CD14-positive monocyte (primary cell): ENCODE measurements around the gene PARVB. TPM values are rescaled to one million over a fixed set of nuclear protein-coding genes. Genes with fewer than 3 reads are reported as not detected.

Experiments used
- DNase-seq, 3 donors: peaks; one replicate each; pipeline ENCODE4 v3.0.0-alpha.2; 2011 to 2022
- H2AFZ ChIP-seq: 2 replicates; pipeline ENCODE4 v1.6.0; 2012; ENCODE audit warnings: mild to moderate bottlenecking, low read depth, low read length, inconsistent platforms; ENCODE audit not compliant: insufficient read depth, poor library complexity, severe bottlenecking
- H3K27ac ChIP-seq, 2 donors: 1 replicate in 1 of 2; 2 replicates in 1 of 2; pipeline ENCODE4 v1.5.1; 2012 to 2013; ENCODE audit warnings: low read length in 2 of 2, control low read depth in 1 of 2, inconsistent platforms in 1 of 2, low read depth in 1 of 2, mild to moderate bottlenecking in 1 of 2
- H3K27me3 ChIP-seq, 2 donors: one replicate each; pipeline versions ENCODE4 v1.6.0 to v1.6.1; 2011 to 2013; ENCODE audit warnings: low read length in 2 of 2; ENCODE audit not compliant: control insufficient read depth in 2 of 2, insufficient read depth in 2 of 2
- H3K36me3 ChIP-seq, 2 donors: replicated peaks in 1 of 2; 1 replicate in 1 of 2; 2 replicates in 1 of 2; pipeline versions ENCODE4 v1.5.1 to v1.6.1; 2012 to 2013; ENCODE audit warnings: low read length in 2 of 2, control low read depth in 1 of 2, inconsistent platforms in 1 of 2, mild to moderate bottlenecking in 1 of 2; ENCODE audit not compliant: insufficient read depth in 2 of 2, control insufficient read depth in 1 of 2
- H3K4me1 ChIP-seq, 2 donors: 1 replicate in 1 of 2; 2 replicates in 1 of 2; pipeline versions ENCODE4 v1.5.1 to v1.6.1; 2012 to 2013; ENCODE audit warnings: low read length in 2 of 2, control low read depth in 1 of 2, inconsistent platforms in 1 of 2, mild to moderate bottlenecking in 1 of 2, moderate library complexity in 1 of 2; ENCODE audit not compliant: insufficient read depth in 2 of 2, control insufficient read depth in 1 of 2
- H3K4me2 ChIP-seq: replicated peaks from 2 replicates; pipeline ENCODE3; 2012; ENCODE audit warnings: low read length, moderate library complexity, mild to moderate bottlenecking; ENCODE audit not compliant: poor library complexity, severe bottlenecking; ENCODE audit errors: extremely low read depth
- H3K4me3 ChIP-seq, 3 experiments: fragments of 200-600 bp in 1 of 3; sonication (generic) in 1 of 3; replicated peaks in 1 of 3; 1 replicate in 2 of 3; 2 replicates in 1 of 3; pipeline ENCODE4 v1.5.1; 2011 to 2013; ENCODE audit warnings: low read length in 3 of 3, mild to moderate bottlenecking in 3 of 3, control low read depth in 2 of 3, low read depth in 2 of 3, inconsistent platforms in 1 of 3, moderate library complexity in 1 of 3
- H3K79me2 ChIP-seq: 2 replicates; pipeline ENCODE4 v1.6.0; 2012; ENCODE audit warnings: mild to moderate bottlenecking, control low read depth, inconsistent platforms, low read length, moderate library complexity; ENCODE audit not compliant: insufficient read depth
- H3K9ac ChIP-seq: 2 replicates; pipeline ENCODE4 v1.6.0; 2017; ENCODE audit warnings: low read length, mild to moderate bottlenecking; ENCODE audit not compliant: insufficient read depth, poor library complexity, severe bottlenecking
- H3K9me3 ChIP-seq, 2 donors: replicated peaks in 1 of 2; 1 replicate in 1 of 2; 2 replicates in 1 of 2; pipeline versions ENCODE4 v1.5.1 to v1.6.1; 2012 to 2013; ENCODE audit warnings: low read length in 2 of 2, control low read depth in 1 of 2; ENCODE audit not compliant: control insufficient read depth in 1 of 2, insufficient read depth in 1 of 2
- H4K20me1 ChIP-seq: 2 replicates; pipeline ENCODE4 v1.6.0; 2012; ENCODE audit warnings: mild to moderate bottlenecking, low read length, control low read depth, moderate library complexity; ENCODE audit not compliant: insufficient read depth
- H3K27ac Mint-ChIP-seq, 7 donors: one replicate each; pipeline ENCODE4 v1.8.0; 2020; ENCODE audit warnings: mild to moderate bottlenecking in 7 of 7, mixed read lengths in 7 of 7, moderate library complexity in 6 of 7, inconsistent platforms in 2 of 7
- H3K27me3 Mint-ChIP-seq, 3 donors: one replicate each; pipeline ENCODE4 v1.8.0; 2021 to 2022; ENCODE audit warnings: low read depth in 3 of 3, mild to moderate bottlenecking in 3 of 3, mixed read lengths in 3 of 3, moderate library complexity in 3 of 3, inconsistent platforms in 1 of 3
- H3K36me3 Mint-ChIP-seq, 2 donors: one replicate each; pipeline ENCODE4 v1.8.0; 2020; ENCODE audit warnings: mixed read lengths in 2 of 2, inconsistent platforms in 1 of 2, mild to moderate bottlenecking in 1 of 2
- H3K4me1 Mint-ChIP-seq: one replicate; pipeline ENCODE4 v1.8.0; 2020; ENCODE audit warnings: mild to moderate bottlenecking, mixed read lengths
- H3K4me3 Mint-ChIP-seq, 2 donors: one replicate each; pipeline ENCODE4 v1.8.0; 2020; ENCODE audit warnings: mild to moderate bottlenecking in 2 of 2, mixed read lengths in 2 of 2, moderate library complexity in 1 of 2
- H3K9me3 Mint-ChIP-seq, 7 donors: one replicate each; pipeline ENCODE4 v1.8.0; 2020 to 2022; ENCODE audit warnings: mixed read lengths in 7 of 7, mild to moderate bottlenecking in 6 of 7, moderate library complexity in 6 of 7, inconsistent platforms in 2 of 7
- WGBS: methylation state at CpG from one replicate; pipeline ENCODE4 v1.1.5; 2013; ENCODE audit warnings: missing lambda C conversion rate; ENCODE audit not compliant: insufficient coverage; 5-methylcytosine and 5-hydroxymethylcytosine counted together
- intact Hi-C, 2 donors: fragments of 100-400 bp; cut with micrococcal nuclease; formaldehyde crosslinking; loops; one replicate each; pipeline versions ENCODE4 v1.15.0 to v1.15.1; 2023
- polyA plus RNA-seq, 3 donors: library from polyadenylated mRNA; depleted of rRNA in 1 of 3; unstranded in 2 of 3; stranded (reverse) in 1 of 3; fragments of 300-500 nt in 2 of 3; fragments of >200 nt in 1 of 3; fragmentation: Illumina TruSeq in 2 of 3; gene quantifications; 1 replicate in 2 of 3; 2 replicates in 1 of 3; pipeline ENCODE4 v1.2.3, GENCODE V29; 2012 to 2021
- TF ChIP-seq, protein P1 (sequence below): fragments of 200-600 bp; IDR thresholded peaks from one replicate; pipeline ENCODE4 v1.8.0; 2022; ENCODE audit warnings: antibody characterized with exemption, mild to moderate bottlenecking

Gene PARVB
- polyA plus RNA-seq, 3 donors = 13.4 to 38.5 (median 17.9) TPM

DNA sequence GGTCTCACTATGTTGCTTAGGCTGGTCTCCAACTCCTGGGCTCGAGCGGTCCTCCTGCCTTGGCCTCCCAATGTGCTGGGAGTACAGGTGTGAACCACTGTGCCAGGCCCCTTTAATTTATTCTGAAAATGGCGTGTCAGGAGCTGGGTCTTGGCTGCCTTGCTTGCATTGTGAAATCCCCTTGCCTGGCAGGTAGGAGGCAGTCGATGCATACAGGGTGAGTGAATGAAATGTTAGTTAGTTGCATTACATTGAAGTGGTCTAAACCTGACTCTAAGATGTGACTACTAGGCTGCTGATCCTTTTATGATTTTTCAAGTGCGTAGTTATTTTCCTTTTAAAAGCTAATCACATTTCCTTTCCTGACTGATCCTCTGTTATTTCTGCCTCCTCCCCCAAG is 42.9 kb downstream of the PARVB start:
- no peaks in the 10 kb centered on the region for H3K9me3 ChIP-seq
- no peaks in the 10 kb centered on the region for H3K9me3 Mint-ChIP-seq
- H3K4me2 ChIP-seq = no peak overlapping the region
- H3K36me3 ChIP-seq = no peaks in the 10 kb centered on the region
- H3K79me2 ChIP-seq = peaks cover 43% of the 10 kb centered on the region
- peak overlapping the region in 1 of 2 donors; percentile 97 for H3K27ac ChIP-seq
- DNase-seq = no peak
- H3K27ac Mint-ChIP-seq = peak overlapping the region; percentile 98 to 100 (median 100)
- TF ChIP-seq, protein P1, sequence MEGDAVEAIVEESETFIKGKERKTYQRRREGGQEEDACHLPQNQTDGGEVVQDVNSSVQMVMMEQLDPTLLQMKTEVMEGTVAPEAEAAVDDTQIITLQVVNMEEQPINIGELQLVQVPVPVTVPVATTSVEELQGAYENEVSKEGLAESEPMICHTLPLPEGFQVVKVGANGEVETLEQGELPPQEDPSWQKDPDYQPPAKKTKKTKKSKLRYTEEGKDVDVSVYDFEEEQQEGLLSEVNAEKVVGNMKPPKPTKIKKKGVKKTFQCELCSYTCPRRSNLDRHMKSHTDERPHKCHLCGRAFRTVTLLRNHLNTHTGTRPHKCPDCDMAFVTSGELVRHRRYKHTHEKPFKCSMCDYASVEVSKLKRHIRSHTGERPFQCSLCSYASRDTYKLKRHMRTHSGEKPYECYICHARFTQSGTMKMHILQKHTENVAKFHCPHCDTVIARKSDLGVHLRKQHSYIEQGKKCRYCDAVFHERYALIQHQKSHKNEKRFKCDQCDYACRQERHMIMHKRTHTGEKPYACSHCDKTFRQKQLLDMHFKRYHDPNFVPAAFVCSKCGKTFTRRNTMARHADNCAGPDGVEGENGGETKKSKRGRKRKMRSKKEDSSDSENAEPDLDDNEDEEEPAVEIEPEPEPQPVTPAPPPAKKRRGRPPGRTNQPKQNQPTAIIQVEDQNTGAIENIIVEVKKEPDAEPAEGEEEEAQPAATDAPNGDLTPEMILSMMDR = no peak
- intact Hi-C loops = loop anchor here in 1 of 2 donors (5.0 kb wide), 1 partner anchor 115 kb away; the partner anchor contains the start of gene PARVG
- peaks cover 33 to 35% of the 10 kb centered on the region in 2 donors for H3K4me1 ChIP-seq
- peaks cover 42% of the 10 kb centered on the region for H3K4me1 Mint-ChIP-seq
- H3K4me3 Mint-ChIP-seq = no peak overlapping the region
- peaks cover 15 to 26% of the 10 kb centered on the region in 2 donors for H3K36me3 Mint-ChIP-seq
- H2AFZ ChIP-seq = no peak overlapping the region
- H3K4me3 ChIP-seq = no peak overlapping the region
- H3K27me3 ChIP-seq = no peaks in the 10 kb centered on the region
- peak overlapping the region; percentile 76 for H3K9ac ChIP-seq
- H4K20me1 ChIP-seq = peaks cover 8% of the 10 kb centered on the region
- WGBS = no CpG with 5 or more reads among the region's 5 CpGs
- H3K27me3 Mint-ChIP-seq = peaks cover 1 to 15% (median 5%) of the 10 kb centered on the region in 3 donors

DNA sequence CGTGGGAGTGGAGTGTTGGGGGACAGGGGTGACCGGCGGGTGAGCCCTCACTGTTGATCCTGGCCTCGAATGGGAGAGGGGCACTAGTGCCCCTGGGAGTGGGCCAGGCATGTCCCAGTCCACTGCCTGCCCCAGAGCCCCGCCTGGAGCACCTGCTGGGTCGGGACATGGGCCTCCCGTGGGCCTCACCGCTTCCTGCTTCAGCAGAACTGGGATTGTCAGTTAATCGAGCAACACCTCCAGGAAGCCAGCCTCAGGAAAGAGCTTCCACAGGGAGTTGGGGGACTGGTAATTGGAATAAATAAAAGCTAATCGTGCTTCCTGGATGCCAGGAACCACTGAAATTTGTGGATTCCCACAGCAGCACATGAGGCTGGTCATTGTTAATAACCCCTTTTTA is 43.8 kb downstream of the PARVB start:
- TF ChIP-seq, protein P1 = no peak
- Mint-ChIP-seq H3K27ac (peak overlapping the region; percentile 98 to 100 (median 100)), H3K36me3 (peaks cover 15 to 26% of the 10 kb centered on the region in 2 donors), H3K9me3 (no peaks in the 10 kb centered on the region), H3K4me3 (peak overlapping the region; percentile 69 to 88), H3K4me1 (peaks cover 42% of the 10 kb centered on the region), H3K27me3 (peaks cover 4 to 9% (median 5%) of the 10 kb centered on the region in 3 donors)
- 49% methylated on average over 10 of the region's 10 CpGs for WGBS
- peak overlapping the region; percentile 76 for H3K9ac ChIP-seq
- peaks cover 10% of the 10 kb centered on the region for H4K20me1 ChIP-seq
- intact Hi-C loops = loop anchor here (1.0 to 5.0 kb wide), 3 partner anchors 42 to 114 kb away; partner anchors contain the start of gene PARVG (in 1 of the 2)
- H3K27ac ChIP-seq = peak overlapping the region; percentile 94 to 97
- H3K36me3 ChIP-seq = no peaks in the 10 kb centered on the region
- H2AFZ ChIP-seq = no peak overlapping the region
- H3K27me3 ChIP-seq = no peaks in the 10 kb centered on the region
- peak in 1 of 3 donors; percentile 1 for DNase-seq
- peaks cover 49% of the 10 kb centered on the region for H3K79me2 ChIP-seq
- H3K4me3 ChIP-seq = peak overlapping the region in 1 of 3 experiments; percentile 52
- H3K4me1 ChIP-seq = peaks cover 33 to 35% of the 10 kb centered on the region in 2 donors
- no peaks in the 10 kb centered on the region for H3K9me3 ChIP-seq
- H3K4me2 ChIP-seq = peak overlapping the region; percentile 56
